Sigmoid colon (tissue), 7 donors: ENCODE results near the gene ADCY7. TPM values are rescaled to one million over a fixed set of nuclear protein-coding genes. Genes with fewer than 3 reads are reported as not detected.

Source experiments
- DNase-seq: peaks from one replicate; pipeline ENCODE4 v3.0.0-alpha.2; 2019
- H3K27ac ChIP-seq, 4 donors: fragments of 200-600 bp; sonication (generic); one replicate each; pipeline ENCODE4 v1.5.1; 2016 to 2019; ENCODE audit warnings: mild to moderate bottlenecking in 1 of 4
- H3K27me3 ChIP-seq, 3 donors: fragments of 200-600 bp; sonication (generic); one replicate each; pipeline ENCODE4 v1.5.1; 2019; ENCODE audit warnings: mild to moderate bottlenecking in 1 of 3
- H3K36me3 ChIP-seq, 4 donors: fragments of 200-600 bp; sonication (generic); one replicate each; pipeline ENCODE4 v1.5.1; 2016 to 2019
- H3K4me1 ChIP-seq, 4 donors: fragments of 200-600 bp; sonication (generic); one replicate each; pipeline ENCODE4 v1.5.1; 2017 to 2019
- H3K4me3 ChIP-seq, 4 donors: fragments of 200-600 bp; sonication (generic); one replicate each; pipeline ENCODE4 v1.5.1; 2017 to 2019; ENCODE audit warnings: mild to moderate bottlenecking in 2 of 4, moderate library complexity in 1 of 4
- H3K9me3 ChIP-seq, 4 donors: fragments of 200-600 bp in 3 of 4; sonication (generic) in 3 of 4; one replicate each; pipeline versions ENCODE4 v1.5.1 to v1.6.1; 2013 to 2019
- CTCF ChIP-seq, 4 experiments: fragments of 450-650 bp in 3 of 4; fragments of 200-600 bp in 1 of 4; IDR thresholded peaks; one replicate each; pipeline ENCODE4 v1.5.1; 2016 to 2019; ENCODE audit warnings: antibody characterized with exemption in 4 of 4, mild to moderate bottlenecking in 3 of 4, moderate library complexity in 2 of 4
- EP300 ChIP-seq, 4 donors: sonication (generic); formaldehyde crosslinking; IDR thresholded peaks; one replicate each; pipeline ENCODE4 v1.6.1; 2017; ENCODE audit warnings: antibody characterized with exemption in 4 of 4
- POLR2A ChIP-seq, 2 donors: fragments of 450-650 bp; IDR thresholded peaks; one replicate each; pipeline ENCODE4 v1.6.1; 2016; ENCODE audit warnings: antibody characterized with exemption in 2 of 2, mild to moderate bottlenecking in 2 of 2, moderate library complexity in 2 of 2
- POLR2AphosphoS5 ChIP-seq, 4 donors: sonication (generic); formaldehyde crosslinking; IDR thresholded peaks; one replicate each; pipeline ENCODE4 v1.6.1; 2017; ENCODE audit warnings: antibody characterized with exemption in 4 of 4
- WGBS, 2 donors: extraction: QIAGEN DNeasy Blood & Tissue Kit; methylation state at CpG; one replicate each; pipeline ENCODE4 v1.1.7; 2013; 5-methylcytosine and 5-hydroxymethylcytosine counted together
- intact Hi-C: fragments of 100-400 bp; cut with DNase I; formaldehyde crosslinking; loops from one replicate; pipeline ENCODE4 v1.15.1; 2023
- polyA plus RNA-seq, 3 donors: library from polyadenylated mRNA; stranded (reverse); fragments of 200-250 nt; gene quantifications; one replicate each; pipeline ENCODE4 v1.2.3, GENCODE V29; 2013
- total RNA-seq, 4 donors: library from RNA; depleted of rRNA; stranded (reverse); fragments of >200 nt; gene quantifications; one replicate each; pipeline ENCODE4 v1.1.0, GENCODE V29; 2016
- donor health status: healthy with polysubstance abuse.
- donor health status: Bipolar disorder and iron deficiency.
- donor health status: healthy.

The ADCY7 gene
- total and polyA plus RNA-seq, 7 donors: 1.2 to 24.0 (median 10.2) TPM

- intact Hi-C loops: no loop called here
- Histone ChIP-seq H3K4me1 (no peaks in the 10 kb centered on the region), H3K4me3 (no peak overlapping the region), H3K9me3 (no peaks in the 10 kb centered on the region), H3K36me3 (no peaks in the 10 kb centered on the region), H3K27me3 (no peaks in the 10 kb centered on the region), H3K27ac (no peak overlapping the region)
- peak; percentile 60 for DNase-seq
- 92% methylated on average over 29 of the region's 29 CpGs for WGBS, 2 donors
- TF ChIP-seq CTCF (IDR thresholded peaks at IDR 0.05) (no peak), EP300 (IDR thresholded peaks at IDR 0.05) (no peak), POLR2A (IDR thresholded peaks at IDR 0.05) (no peak), POLR2AphosphoS5 (IDR thresholded peaks at IDR 0.05) (no peak)
Measured at GRCh38 chr16:50298591-50299507, 32.5 kb downstream of the ADCY7 start.

- TF ChIP-seq POLR2AphosphoS5 (IDR thresholded peaks at IDR 0.05): no peak
- TF ChIP-seq EP300 (IDR thresholded peaks at IDR 0.05): no peak
- TF ChIP-seq POLR2A (IDR thresholded peaks at IDR 0.05): no peak
- no peak for TF ChIP-seq CTCF (IDR thresholded peaks at IDR 0.05)
- Histone ChIP-seq H3K4me1 (no peaks in the 10 kb centered on the region), H3K9me3 (no peaks in the 10 kb centered on the region), H3K36me3 (no peaks in the 10 kb centered on the region), H3K27ac (no peak overlapping the region), H3K27me3 (no peaks in the 10 kb centered on the region), H3K4me3 (no peak overlapping the region)
- peak; percentile 57 for DNase-seq
- intact Hi-C loops: no loop called here
- 94 to 95% methylated on average over 12 of the region's 12 CpGs for WGBS, 2 donors
Measured at GRCh38 chr16:50299508-50300105, 33.3 kb downstream of the ADCY7 start.

GRCh38 chr16:50300942-50301625 is 34.7 kb downstream of the ADCY7 start:
- intact Hi-C loops: no loop called here
- Histone ChIP-seq H3K27me3 (no peaks in the 10 kb centered on the region), H3K36me3 (no peaks in the 10 kb centered on the region), H3K27ac (peak overlapping the region in 1 of 4 donors; percentile 55), H3K9me3 (no peaks in the 10 kb centered on the region), H3K4me1 (no peaks in the 10 kb centered on the region), H3K4me3 (no peak overlapping the region)
- TF ChIP-seq EP300 (IDR thresholded peaks at IDR 0.05) (no peak), POLR2A (IDR thresholded peaks at IDR 0.05) (no peak)
- 86 to 94% methylated on average over 23 of the region's 23 CpGs for WGBS, 2 donors
- DNase-seq: peak; percentile 62

- H3K4me3 ChIP-seq: no peak overlapping the region
- TF ChIP-seq EP300 (IDR thresholded peaks at IDR 0.05) (no peak), POLR2AphosphoS5 (IDR thresholded peaks at IDR 0.05) (no peak), POLR2A (IDR thresholded peaks at IDR 0.05) (no peak), CTCF (IDR thresholded peaks at IDR 0.05) (no peak)
- peak overlapping the region in 1 of 4 donors; percentile 55 for H3K27ac ChIP-seq
- intact Hi-C loops: no loop called here
- no peaks in the 10 kb centered on the region for H3K36me3 ChIP-seq
- no peaks in the 10 kb centered on the region for H3K4me1 ChIP-seq
- H3K9me3 ChIP-seq: no peaks in the 10 kb centered on the region
- DNase-seq: peak; percentile 80
- H3K27me3 ChIP-seq: no peaks in the 10 kb centered on the region
- 48 to 76% methylated on average over 21 of the region's 21 CpGs for WGBS, 2 donors
Measured at GRCh38 chr16:50301626-50302471, 35.5 kb downstream of the ADCY7 start.
